HEK293 (cell line): ENCODE results near the gene JAZF1.

ENCODE experiments used
- CTCF ChIA-PET: fragments of 350-600 bp; formaldehyde crosslinking; extraction: SDS; loops from one replicate; lab custom pipeline; 2021; ENCODE audit warnings: antibody characterized with exemption; lab: Yijun Ruan, JAX
- POLR2A ChIA-PET: fragments of 300-600 bp; formaldehyde crosslinking; extraction: SDS; loops from one replicate; lab custom pipeline; 2020; ENCODE audit warnings: antibody characterized with exemption, inconsistent platforms; lab: Yijun Ruan, JAX
- H3K27ac ChIP-seq: fragments of 200-500 bp; sonication (Bioruptor generic); 2 replicates; pipeline ENCODE4 v1.5.1; 2014; ENCODE audit warnings: low read depth, low read length, control low read depth, inconsistent platforms; ENCODE audit errors: extremely low read depth
- H3K36me3 ChIP-seq, 2 experiments: fragments of 200-500 bp in 1 of 2; sonication (Bioruptor generic) in 1 of 2; 1 replicate in 1 of 2; 2 replicates in 1 of 2; pipeline ENCODE4 v1.5.1; 2014 to 2017; ENCODE audit warnings: inconsistent platforms in 2 of 2, low read length in 2 of 2; ENCODE audit not compliant: control insufficient read depth in 2 of 2, insufficient read depth in 1 of 2
- H3K4me1 ChIP-seq: fragments of 200-500 bp; sonication (Bioruptor generic); 2 replicates; pipeline ENCODE4 v1.5.1; 2014; ENCODE audit warnings: mild to moderate bottlenecking, low read length, inconsistent platforms; ENCODE audit not compliant: control insufficient read depth, insufficient read depth
- H3K4me3 ChIP-seq: 2 replicates; pipeline ENCODE4 v1.5.1; 2011; ENCODE audit warnings: low read depth, mild to moderate bottlenecking, control low read depth, low read length, moderate library complexity
- H3K9me3 ChIP-seq: fragments of 200-500 bp; sonication (Bioruptor generic); 2 replicates; pipeline ENCODE4 v1.5.1; 2014; ENCODE audit warnings: low read depth, low read length, inconsistent platforms; ENCODE audit not compliant: control insufficient read depth, insufficient read depth
- KLF8 ChIP-seq: fragments of 450-650 bp; formaldehyde crosslinking; IDR thresholded peaks from 2 replicates; pipeline ENCODE4 v1.5.1; 2016; ENCODE audit warnings: missing biosample characterization, missing genetic modification characterization
- MYNN ChIP-seq: fragments of 450-650 bp; formaldehyde crosslinking; IDR thresholded peaks from 2 replicates; pipeline ENCODE4 v1.5.1; 2016; ENCODE audit warnings: missing biosample characterization, missing genetic modification characterization, borderline replicate concordance
- OVOL3 ChIP-seq: fragments of 450-650 bp; formaldehyde crosslinking; IDR thresholded peaks from 2 replicates; pipeline ENCODE4 v1.5.1; 2016; ENCODE audit warnings: missing biosample characterization, missing genetic modification characterization
- REST ChIP-seq: fragments of 450-650 bp; formaldehyde crosslinking; IDR thresholded peaks from 2 replicates; pipeline ENCODE4 v1.5.1; 2016; ENCODE audit warnings: missing biosample characterization, missing genetic modification characterization
- SCRT2 ChIP-seq: fragments of 450-650 bp; formaldehyde crosslinking; IDR thresholded peaks from 2 replicates; pipeline ENCODE4 v1.5.1; 2016; ENCODE audit warnings: missing biosample characterization, missing genetic modification characterization
- TCF7L2 ChIP-seq: IDR thresholded peaks from 2 replicates; pipeline ENCODE4 v1.6.1; 2011; ENCODE audit warnings: low read depth, mild to moderate bottlenecking, inconsistent platforms, low read length, moderate library complexity, borderline replicate concordance
- ZBTB10 ChIP-seq: fragments of 450-650 bp; formaldehyde crosslinking; IDR thresholded peaks from 2 replicates; pipeline ENCODE4 v1.5.1; 2016; ENCODE audit warnings: missing biosample characterization, missing genetic modification characterization
- ZBTB21 ChIP-seq: fragments of 450-650 bp; formaldehyde crosslinking; IDR thresholded peaks from 2 replicates; pipeline ENCODE4 v1.5.1; 2017; ENCODE audit warnings: missing biosample characterization, missing genetic modification characterization
- ZEB2 ChIP-seq: fragments of 450-650 bp; formaldehyde crosslinking; IDR thresholded peaks from 2 replicates; pipeline ENCODE4 v1.5.1; 2016; ENCODE audit warnings: missing biosample characterization, missing genetic modification characterization
- ZFHX2 ChIP-seq: fragments of 450-650 bp; formaldehyde crosslinking; conservative IDR thresholded peaks from 2 replicates; pipeline ENCODE4 v1.5.1; 2016; ENCODE audit warnings: missing biosample characterization, missing genetic modification characterization
- ZFP3 ChIP-seq: fragments of 450-650 bp; formaldehyde crosslinking; IDR thresholded peaks from 2 replicates; pipeline ENCODE4 v1.5.1; 2016; ENCODE audit warnings: low read depth, missing biosample characterization, missing genetic modification characterization
- ZFP41 ChIP-seq: fragments of 450-650 bp; formaldehyde crosslinking; IDR thresholded peaks from 2 replicates; pipeline ENCODE4 v1.5.1; 2016; ENCODE audit warnings: missing biosample characterization, missing genetic modification characterization, borderline replicate concordance
- ZNF112 ChIP-seq: fragments of 450-650 bp; formaldehyde crosslinking; IDR thresholded peaks from 2 replicates; pipeline ENCODE4 v1.5.0; 2017; ENCODE audit warnings: missing biosample characterization, missing genetic modification characterization
- ZNF138 ChIP-seq: fragments of 450-650 bp; formaldehyde crosslinking; IDR thresholded peaks from 2 replicates; pipeline ENCODE4 v1.5.1; 2016; ENCODE audit warnings: missing biosample characterization, missing genetic modification characterization, borderline replicate concordance
- ZNF175 ChIP-seq: fragments of 450-650 bp; formaldehyde crosslinking; IDR thresholded peaks from 2 replicates; pipeline ENCODE4 v1.5.1; 2016; ENCODE audit warnings: missing biosample characterization, missing genetic modification characterization
- ZNF2 ChIP-seq: fragments of 450-650 bp; formaldehyde crosslinking; IDR thresholded peaks from 2 replicates; pipeline ENCODE4 v1.5.1; 2016; ENCODE audit warnings: missing biosample characterization, missing genetic modification characterization
- ZNF311 ChIP-seq: fragments of 450-650 bp; formaldehyde crosslinking; IDR thresholded peaks from 2 replicates; pipeline ENCODE4 v1.5.1; 2017; ENCODE audit warnings: missing biosample characterization, missing genetic modification characterization, borderline replicate concordance
- ZNF391 ChIP-seq: fragments of 450-650 bp; formaldehyde crosslinking; IDR thresholded peaks from 2 replicates; pipeline ENCODE4 v1.5.1; 2016; ENCODE audit warnings: low read depth, missing biosample characterization, missing genetic modification characterization, borderline replicate concordance
- ZNF48 ChIP-seq: fragments of 450-650 bp; formaldehyde crosslinking; IDR thresholded peaks from 2 replicates; pipeline ENCODE4 v1.5.1; 2016; ENCODE audit warnings: missing biosample characterization, missing genetic modification characterization
- ZNF548 ChIP-seq: fragments of 450-650 bp; formaldehyde crosslinking; IDR thresholded peaks from 2 replicates; pipeline ENCODE4 v1.5.1; 2016; ENCODE audit warnings: missing biosample characterization, missing genetic modification characterization
- ZNF561 ChIP-seq: fragments of 450-650 bp; IDR thresholded peaks from 2 replicates; pipeline ENCODE4 v1.5.1; 2018; ENCODE audit warnings: missing biosample characterization, missing genetic modification characterization, borderline replicate concordance
- ZNF623 ChIP-seq: fragments of 450-650 bp; formaldehyde crosslinking; IDR thresholded peaks from 2 replicates; pipeline ENCODE4 v1.5.1; 2016; ENCODE audit warnings: missing biosample characterization, missing genetic modification characterization
- ZNF629 ChIP-seq: fragments of 450-650 bp; formaldehyde crosslinking; IDR thresholded peaks from 2 replicates; pipeline ENCODE4 v1.5.1; 2017; ENCODE audit warnings: missing biosample characterization, missing genetic modification characterization
- ZSCAN30 ChIP-seq: fragments of 450-650 bp; IDR thresholded peaks from 2 replicates; pipeline ENCODE4 v1.5.1; 2018; ENCODE audit warnings: missing biosample characterization, mild to moderate bottlenecking, missing genetic modification characterization, moderate library complexity
- TF ChIP-seq, protein P1 (sequence below): fragments of 450-650 bp; formaldehyde crosslinking; IDR thresholded peaks from 2 replicates; pipeline ENCODE4 v1.5.1; 2017; ENCODE audit warnings: missing biosample characterization, missing genetic modification characterization

The JAZF1 gene

DNA sequence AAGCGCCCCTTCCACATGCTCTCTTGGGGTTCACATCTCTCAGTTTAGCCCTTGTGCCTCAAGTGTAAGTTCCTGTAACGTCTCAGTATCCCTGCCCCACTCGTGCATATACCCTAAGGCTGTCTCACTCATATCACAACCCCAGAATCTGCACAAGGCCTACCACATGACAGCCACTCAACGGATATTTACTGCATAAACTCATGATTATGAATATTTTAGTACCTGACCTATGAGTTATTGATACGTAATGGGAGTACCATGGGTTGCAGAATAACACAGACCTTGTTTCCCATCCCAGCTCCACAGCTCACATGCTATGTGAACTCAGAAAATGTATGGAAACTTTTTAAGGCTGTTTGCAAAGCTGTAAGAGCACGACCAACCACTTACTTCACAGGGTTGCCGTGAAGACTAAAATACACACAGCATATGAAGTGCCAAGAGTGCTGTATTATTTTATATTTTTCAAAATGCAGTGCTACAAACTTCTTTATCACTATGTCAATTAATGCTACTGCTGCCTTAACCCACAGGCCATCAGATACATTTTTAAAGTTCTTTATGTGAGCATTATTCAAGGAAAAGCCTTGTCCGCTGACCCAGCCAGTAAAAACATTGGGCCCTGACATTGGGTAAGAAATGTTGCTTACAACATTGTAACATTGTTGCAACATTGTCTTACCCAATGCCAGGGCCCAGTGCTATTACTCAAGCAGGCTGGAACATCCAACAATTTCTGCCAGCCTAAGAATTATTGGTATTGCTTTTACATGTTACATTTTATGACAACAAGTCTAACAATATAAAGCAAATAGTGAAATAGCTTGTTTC is 97.2 kb downstream of the JAZF1 start:
- no peak for TF ChIP-seq ZSCAN30
- no peak for TF ChIP-seq ZNF112
- no peak for TF ChIP-seq OVOL3 (tag by site-specific recombination)
- TF ChIP-seq KLF8 (tag by site-specific recombination): no peak
- no peak for TF ChIP-seq ZNF548 (tag by site-specific recombination)
- TF ChIP-seq ZNF623: no peak
- no peak for TF ChIP-seq ZBTB21 (tag by site-specific recombination)
- no peak for TF ChIP-seq ZFP3 (tag by site-specific recombination)
- TF ChIP-seq ZFHX2 (tag by site-specific recombination): no peak
- no peak overlapping the region for H3K4me3 ChIP-seq
- ChIA-PET POLR2A (no interaction called here), CTCF (interaction anchor here (0.7 to 5.5 kb wide), 4 partner anchors 11 to 897 kb away, joined by 3 to 50 read pairs (median 4); no protein-coding TSS in a partner anchor)
- peaks cover 15% of the 10 kb centered on the region for H3K4me1 ChIP-seq
- no peaks in the 10 kb centered on the region for H3K36me3 ChIP-seq
- no peaks in the 10 kb centered on the region for H3K9me3 ChIP-seq
- H3K27ac ChIP-seq: no peak overlapping the region

DNA sequence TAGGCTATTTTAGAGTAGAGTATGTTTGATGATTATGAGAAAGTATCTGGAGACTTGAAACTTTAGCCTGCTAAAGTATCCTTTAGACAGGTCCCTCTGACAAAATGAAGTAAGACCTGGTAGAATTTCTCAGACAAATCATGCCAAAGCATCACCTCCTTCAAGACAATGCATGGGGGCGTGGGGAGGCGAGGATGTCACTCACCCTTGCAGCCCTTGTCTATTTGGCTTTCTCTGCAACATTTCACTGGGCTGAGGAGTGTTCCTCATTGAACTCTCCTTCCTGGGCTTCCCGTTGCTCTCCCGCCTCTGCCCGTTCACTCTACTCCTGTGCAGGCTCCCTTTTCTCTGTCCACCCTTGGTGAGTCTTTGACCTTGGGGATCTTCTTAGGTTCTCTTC is 98.5 kb downstream of the JAZF1 start:
- Histone ChIP-seq H3K4me1 (peaks cover 15% of the 10 kb centered on the region), H3K4me3 (no peak overlapping the region), H3K36me3 (no peaks in the 10 kb centered on the region), H3K9me3 (no peaks in the 10 kb centered on the region), H3K27ac (no peak overlapping the region)
- POLR2A ChIA-PET: no interaction called here
- TF ChIP-seq MYNN (no peak), ZNF548 (tag by site-specific recombination) (no peak), ZNF175 (no peak), SCRT2 (tag by site-specific recombination) (no peak), ZBTB10 (tag by site-specific recombination) (no peak), ZEB2 (tag by site-specific recombination) (no peak), ZSCAN30 (no peak), ZNF48 (tag by site-specific recombination) (no peak), ZNF311 (tag by site-specific recombination) (no peak), ZNF391 (tag by site-specific recombination) (no peak), TCF7L2 (no peak), ZNF629 (tag by site-specific recombination) (no peak), ZNF561 (tag by site-specific recombination) (no peak), ZFP41 (no peak)
- CTCF ChIA-PET: interaction anchor here (5.5 kb wide), 1 partner anchor 12 kb away, joined by 50 read pairs; no protein-coding TSS in a partner anchor

GRCh38 chr7:28081016-28081415 is 99.6 kb downstream of the JAZF1 start:
- H3K4me1 ChIP-seq: peaks cover 12% of the 10 kb centered on the region
- ChIA-PET CTCF (interaction anchor here (0.6 to 5.4 kb wide), 8 partner anchors 11 to 390 kb away, joined by 3 to 82 read pairs (median 10); no protein-coding TSS in a partner anchor), POLR2A (no interaction called here)
- H3K36me3 ChIP-seq: no peaks in the 10 kb centered on the region
- H3K4me3 ChIP-seq: no peak overlapping the region
- no peak overlapping the region for H3K27ac ChIP-seq
- no peaks in the 10 kb centered on the region for H3K9me3 ChIP-seq
- no peak for TF ChIP-seq REST (tag by site-specific recombination)
- no peak for TF ChIP-seq ZNF138 (tag by site-specific recombination)
- TF ChIP-seq ZNF2 (tag by site-specific recombination): no peak
- TF ChIP-seq, protein P1, sequence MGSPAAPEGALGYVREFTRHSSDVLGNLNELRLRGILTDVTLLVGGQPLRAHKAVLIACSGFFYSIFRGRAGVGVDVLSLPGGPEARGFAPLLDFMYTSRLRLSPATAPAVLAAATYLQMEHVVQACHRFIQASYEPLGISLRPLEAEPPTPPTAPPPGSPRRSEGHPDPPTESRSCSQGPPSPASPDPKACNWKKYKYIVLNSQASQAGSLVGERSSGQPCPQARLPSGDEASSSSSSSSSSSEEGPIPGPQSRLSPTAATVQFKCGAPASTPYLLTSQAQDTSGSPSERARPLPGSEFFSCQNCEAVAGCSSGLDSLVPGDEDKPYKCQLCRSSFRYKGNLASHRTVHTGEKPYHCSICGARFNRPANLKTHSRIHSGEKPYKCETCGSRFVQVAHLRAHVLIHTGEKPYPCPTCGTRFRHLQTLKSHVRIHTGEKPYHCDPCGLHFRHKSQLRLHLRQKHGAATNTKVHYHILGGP (tag by site-specific recombination): peak; percentile 37; the same call in 1 of the 2 replicates
